ENCODE results near the gene CDH4. TPM values are rescaled to one million over a fixed set of nuclear protein-coding genes. Genes with fewer than 3 reads are reported as not detected.

Gene CDH4
- total and polyA plus RNA-seq, 9 of the 15 experiments (the other 6 are each of a cell fraction or from before 2014, with no cell fraction given), result 0.04 TPM; not detected in 8

- no TSS peak for BruUV-seq (replicated peaks)
- H3K4me3 ChIP-seq, result no peak overlapping the region
- WGBS (ENCODE audit: insufficient coverage, low coverage, missing lambda C conversion rate), result 0% methylated on average over 6 of the region's 8 CpGs
- ATAC-seq, result no peak
- TF ChIP-seq ZBTB43 (CRISPR knock-in tag; IDR thresholded peaks at IDR 0.05), result no peak
- TF ChIP-seq NFIC (IDR thresholded peaks at IDR 0.05), result 0 out of 2 replicates have a peak, but pooled peaks have one; percentile 13
- no peak for TF ChIP-seq ARID4B (CRISPR knock-in tag; IDR thresholded peaks at IDR 0.05)
- intact Hi-C loops (cut with micrococcal nuclease) (no loop called here), in situ Hi-C loops (cut with MboI) (no loop called here)
- H4K20me1 ChIP-seq (replicated peaks; ENCODE audit: control insufficient read depth, insufficient read depth, low read length), result peaks cover 4% of the 10 kb centered on the region; the same call in 1 of the 2 replicates
- no peak for FAIRE-seq
- no peak overlapping the region for H3K4me2 ChIP-seq (ENCODE audit: insufficient read depth, low read length)
- ChIA-PET POLR2A (no interaction called here), CTCF (ENCODE audit: low intra/inter-chr PET ratio) (no interaction called here)
- H3K4me1 ChIP-seq (replicated peaks in 1 of 2; ENCODE audit: control insufficient read depth in 2 of 2, insufficient read depth in 2 of 2, low read length in 2 of 2), result no peaks in the 10 kb centered on the region
- no peak for DNase-seq (ENCODE audit: extremely low read depth in 1 of 4, low spot score in 3 of 4)
- no peak overlapping the region for H3K9ac ChIP-seq (ENCODE audit: insufficient read depth in 1 of 2, low read depth in 2 of 2, low read length in 2 of 2)
- H2AFZ ChIP-seq (ENCODE audit: low read depth, low read length), result no peak overlapping the region
- no peak overlapping the region for H3K27ac ChIP-seq (ENCODE audit: extremely low read depth, low read depth, low read length)
- H3K9me1 ChIP-seq (ENCODE audit: control insufficient read depth, insufficient read depth, low read length), result no peaks in the 10 kb centered on the region
- H3K27me3 ChIP-seq (ENCODE audit: control insufficient read depth in 2 of 2, insufficient read depth in 2 of 2, low read length in 2 of 2), result peaks cover 0 to 29% of the 10 kb centered on the region in 2 experiments; a peak in 2 of 5 replicates
- no peaks in the 10 kb centered on the region for H3K79me2 ChIP-seq (ENCODE audit: control insufficient read depth, insufficient read depth, low read length)
- H3K36me3 ChIP-seq (ENCODE audit: control insufficient read depth, insufficient read depth, low read length), result no peaks in the 10 kb centered on the region
- H3K9me3 ChIP-seq (replicated peaks; ENCODE audit: control insufficient read depth, insufficient read depth, low read depth, low read length), result no peaks in the 10 kb centered on the region
Observed at GRCh38 chr20:61722146-61722678, 470.2 kb downstream of the CDH4 start.
